Muscle layer of colon (tissue), 2 donors: ENCODE results near the gene CNPPD1.

Source experiments
- H3K27ac ChIP-seq: one replicate; pipeline ENCODE4 v1.7.0; 2013; ENCODE audit warnings: low read depth, mild to moderate bottlenecking, low read length, moderate library complexity
- H3K27me3 ChIP-seq, 2 donors: one replicate each; pipeline ENCODE4 v1.7.0; 2013; ENCODE audit warnings: low read length in 2 of 2, mild to moderate bottlenecking in 2 of 2; ENCODE audit not compliant: insufficient read depth in 2 of 2, control insufficient read depth in 1 of 2
- H3K36me3 ChIP-seq: one replicate; pipeline ENCODE4 v1.7.0; 2013; ENCODE audit warnings: mild to moderate bottlenecking, low read length; ENCODE audit not compliant: insufficient read depth
- H3K4me1 ChIP-seq: one replicate; pipeline ENCODE4 v1.7.0; 2013; ENCODE audit warnings: mild to moderate bottlenecking, low read length; ENCODE audit not compliant: insufficient read depth
- H3K4me3 ChIP-seq, 2 donors: one replicate each; pipeline ENCODE4 v1.7.0; 2013; ENCODE audit warnings: low read length in 2 of 2, low read depth in 1 of 2, mild to moderate bottlenecking in 1 of 2, moderate library complexity in 1 of 2
- H3K9ac ChIP-seq: one replicate; pipeline ENCODE4 v1.7.0; 2013; ENCODE audit warnings: low read length
- H3K9me3 ChIP-seq: one replicate; pipeline ENCODE4 v1.7.0; 2013; ENCODE audit warnings: mild to moderate bottlenecking, low read length
- donor health status: abdominal sarcoma.
- donor health status: Adenocarcinoma of cecum.

The CNPPD1 gene

GRCh38 chr2:219215871-219216534 lies 39.3 kb upstream of the CNPPD1 start:
- H3K4me1 ChIP-seq = peaks cover 26% of the 10 kb centered on the region
- no peak overlapping the region for H3K4me3 ChIP-seq
- H3K27ac ChIP-seq = no peak overlapping the region
- peaks cover 52% of the 10 kb centered on the region for H3K36me3 ChIP-seq
- no peaks in the 10 kb centered on the region for H3K27me3 ChIP-seq
- H3K9ac ChIP-seq = no peak overlapping the region
- H3K9me3 ChIP-seq = no peaks in the 10 kb centered on the region

GRCh38 chr2:219214786-219215185 lies 38.1 kb upstream of the CNPPD1 start:
- Histone ChIP-seq H3K4me1 (peaks cover 25% of the 10 kb centered on the region), H3K36me3 (peaks cover 51% of the 10 kb centered on the region), H3K27ac (no peak overlapping the region), H3K9me3 (no peaks in the 10 kb centered on the region), H3K9ac (no peak overlapping the region), H3K4me3 (no peak overlapping the region), H3K27me3 (no peaks in the 10 kb centered on the region)

GRCh38 chr2:219214141-219214540 lies 37.4 kb upstream of the CNPPD1 start:
- H3K27ac ChIP-seq = no peak overlapping the region
- H3K9ac ChIP-seq = no peak overlapping the region
- no peaks in the 10 kb centered on the region for H3K27me3 ChIP-seq
- peaks cover 18% of the 10 kb centered on the region for H3K4me1 ChIP-seq
- H3K9me3 ChIP-seq = no peaks in the 10 kb centered on the region
- H3K4me3 ChIP-seq = no peak overlapping the region
- peaks cover 57% of the 10 kb centered on the region for H3K36me3 ChIP-seq

GRCh38 chr2:219213486-219214071 lies 36.9 kb upstream of the CNPPD1 start:
- Histone ChIP-seq H3K27ac (no peak overlapping the region), H3K27me3 (no peaks in the 10 kb centered on the region), H3K9me3 (no peaks in the 10 kb centered on the region), H3K9ac (no peak overlapping the region), H3K36me3 (peaks cover 63% of the 10 kb centered on the region), H3K4me1 (peaks cover 16% of the 10 kb centered on the region), H3K4me3 (no peak overlapping the region)

- Histone ChIP-seq H3K27ac (no peak overlapping the region), H3K36me3 (peaks cover 68% of the 10 kb centered on the region)
These were observed 36.3 kb upstream of the CNPPD1 start for GRCh38 chr2:219213026-219213415.

GRCh38 chr2:219210886-219211362 lies 34.2 kb upstream of the CNPPD1 start:
- Histone ChIP-seq H3K4me1 (peaks cover 18% of the 10 kb centered on the region), H3K9me3 (no peaks in the 10 kb centered on the region), H3K9ac (no peak overlapping the region), H3K27me3 (no peaks in the 10 kb centered on the region), H3K36me3 (peaks cover 62% of the 10 kb centered on the region), H3K27ac (no peak overlapping the region), H3K4me3 (no peak overlapping the region)

More at GRCh38 chr2:219213026-219213415, 36.3 kb upstream of the CNPPD1 start:
- Histone ChIP-seq H3K4me1 (peaks cover 21% of the 10 kb centered on the region), H3K27me3 (no peaks in the 10 kb centered on the region), H3K9me3 (no peaks in the 10 kb centered on the region), H3K4me3 (no peak overlapping the region), H3K9ac (no peak overlapping the region)

- Histone ChIP-seq H3K4me1 (peaks cover 20% of the 10 kb centered on the region), H3K36me3 (peaks cover 56% of the 10 kb centered on the region), H3K9me3 (no peaks in the 10 kb centered on the region), H3K27me3 (no peaks in the 10 kb centered on the region), H3K27ac (no peak overlapping the region), H3K9ac (no peak overlapping the region), H3K4me3 (no peak overlapping the region)
These were observed 33.6 kb upstream of the CNPPD1 start for GRCh38 chr2:219210196-219210885.

GRCh38 chr2:219209236-219210195 lies 32.8 kb upstream of the CNPPD1 start:
- H3K4me1 ChIP-seq = peaks cover 20% of the 10 kb centered on the region
- peaks cover 48% of the 10 kb centered on the region for H3K36me3 ChIP-seq
- no peaks in the 10 kb centered on the region for H3K9me3 ChIP-seq
- H3K27me3 ChIP-seq = no peaks in the 10 kb centered on the region
- H3K27ac ChIP-seq = no peak overlapping the region
- no peak overlapping the region for H3K9ac ChIP-seq
- no peak overlapping the region for H3K4me3 ChIP-seq

GRCh38 chr2:219207884-219208740 lies 31.4 kb upstream of the CNPPD1 start:
- Histone ChIP-seq H3K27me3 (no peaks in the 10 kb centered on the region), H3K9me3 (no peaks in the 10 kb centered on the region), H3K27ac (peak overlapping the region; percentile 97), H3K4me1 (peaks cover 20% of the 10 kb centered on the region), H3K36me3 (peaks cover 36% of the 10 kb centered on the region), H3K9ac (peak overlapping the region; percentile 44), H3K4me3 (peak overlapping the region; percentile 4 to 87)

- H3K4me1 ChIP-seq = peaks cover 20% of the 10 kb centered on the region
- peaks cover 31% of the 10 kb centered on the region for H3K36me3 ChIP-seq
- H3K27ac ChIP-seq = peak overlapping the region; percentile 97
- no peaks in the 10 kb centered on the region for H3K9me3 ChIP-seq
- peak overlapping the region; percentile 73 to 87 for H3K4me3 ChIP-seq
- H3K27me3 ChIP-seq = no peaks in the 10 kb centered on the region
- peak overlapping the region; percentile 44 for H3K9ac ChIP-seq
These were observed 30.6 kb upstream of the CNPPD1 start for GRCh38 chr2:219207134-219207883.
